ENCODE data around the gene CACHD1. TPM values are rescaled to one million over a fixed set of nuclear protein-coding genes. Genes with fewer than 3 reads are reported as not detected.

The CACHD1 gene
- total and polyA plus RNA-seq, 9 of the 15 experiments (the other 6 are each of a cell fraction or from before 2014, with no cell fraction given), result 0.07 TPM; not detected in 8

GRCh38 chr1:64705591-64705990, 235.7 kb downstream of the CACHD1 start (continued):
- TF ChIP-seq DEAF1 (CRISPR knock-in tag; IDR thresholded peaks at IDR 0.05) (no peak), SUPT5H (IDR thresholded peaks at IDR 0.05) (no peak), NCOA1 (IDR thresholded peaks at IDR 0.05; ENCODE audit: low read depth) (no peak)
- TF ChIP-seq, protein P1, sequence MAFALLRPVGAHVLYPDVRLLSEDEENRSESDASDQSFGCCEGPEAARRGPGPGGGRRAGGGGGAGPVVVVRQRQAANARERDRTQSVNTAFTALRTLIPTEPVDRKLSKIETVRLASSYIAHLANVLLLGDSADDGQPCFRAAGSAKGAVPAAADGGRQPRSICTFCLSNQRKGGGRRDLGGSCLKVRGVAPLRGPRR (CRISPR knock-in tag; IDR thresholded peaks at IDR 0.05), result no peak

DNA sequence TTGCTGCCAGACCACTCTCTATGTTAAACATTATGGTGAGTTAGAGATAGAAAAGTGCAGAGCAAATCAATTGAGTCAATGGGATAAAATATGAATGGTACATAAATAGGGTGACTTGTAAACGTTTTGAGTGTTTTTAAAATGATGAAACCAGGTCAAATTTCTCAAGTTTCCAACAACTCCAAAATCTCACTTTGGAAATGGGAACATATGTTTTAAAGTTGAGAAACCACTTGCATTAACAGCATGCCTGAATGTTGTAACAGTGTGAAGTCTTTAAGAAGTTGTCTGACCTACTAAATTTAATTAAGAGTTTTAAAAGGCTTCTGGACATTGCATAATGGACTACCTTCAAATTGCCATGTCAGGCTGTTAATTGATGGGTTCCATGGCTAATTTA, 241.3 kb downstream of the CACHD1 start:
- no TSS peak for BruUV-seq (replicated peaks)
- ChIA-PET CTCF (ENCODE audit: low intra/inter-chr PET ratio) (no interaction called here), POLR2A (no interaction called here)
- no peak overlapping the region for H3K27ac ChIP-seq (ENCODE audit: extremely low read depth, low read depth, low read length)
- DNase-seq (ENCODE audit: extremely low read depth in 1 of 4, low spot score in 3 of 4) (no peak), ATAC-seq (no peak), FAIRE-seq (no peak)
- H3K9me3 ChIP-seq (replicated peaks; ENCODE audit: control insufficient read depth, insufficient read depth, low read depth, low read length), result no peaks in the 10 kb centered on the region
- intact Hi-C loops (cut with micrococcal nuclease) (no loop called here), in situ Hi-C loops (cut with MboI) (no loop called here)
- no peaks in the 10 kb centered on the region for H3K79me2 ChIP-seq (ENCODE audit: control insufficient read depth, insufficient read depth, low read length)
- no peak overlapping the region for H3K4me3 ChIP-seq
- H3K36me3 ChIP-seq (ENCODE audit: control insufficient read depth, insufficient read depth, low read length), result no peaks in the 10 kb centered on the region
- H4K20me1 ChIP-seq (replicated peaks; ENCODE audit: control insufficient read depth, insufficient read depth, low read length), result no peaks in the 10 kb centered on the region
- no peaks in the 10 kb centered on the region for H3K4me1 ChIP-seq (replicated peaks in 1 of 2; ENCODE audit: control insufficient read depth in 2 of 2, insufficient read depth in 2 of 2, low read length in 2 of 2)
- H3K9ac ChIP-seq (ENCODE audit: insufficient read depth in 1 of 2, low read depth in 2 of 2, low read length in 2 of 2), result no peak overlapping the region
- peaks cover 0 to 7% of the 10 kb centered on the region in 2 experiments; a peak in 2 of 5 replicates for H3K27me3 ChIP-seq (ENCODE audit: control insufficient read depth in 2 of 2, insufficient read depth in 2 of 2, low read length in 2 of 2)
- H2AFZ ChIP-seq (ENCODE audit: low read depth, low read length), result no peak overlapping the region
- H3K9me1 ChIP-seq (ENCODE audit: control insufficient read depth, insufficient read depth, low read length), result no peaks in the 10 kb centered on the region
- H3K4me2 ChIP-seq (ENCODE audit: insufficient read depth, low read length), result no peak overlapping the region
- 0% methylated on average over 1 of the region's 1 CpG for WGBS (ENCODE audit: insufficient coverage, low coverage, missing lambda C conversion rate)
- TF ChIP-seq SMAD3 (CRISPR knock-in tag; conservative IDR thresholded peaks at IDR 0.05) (no peak), ZBTB33 (CRISPR knock-in tag; IDR thresholded peaks at IDR 0.05) (no peak), RFX7 (CRISPR knock-in tag; IDR thresholded peaks at IDR 0.05) (no peak), HBP1 (CRISPR knock-in tag; IDR thresholded peaks at IDR 0.05) (no peak), ZNF75A (CRISPR knock-in tag; IDR thresholded peaks at IDR 0.05) (no peak), CC2D1A (IDR thresholded peaks at IDR 0.05) (no peak), XRCC3 (IDR thresholded peaks at IDR 0.05) (no peak), PRMT5 (CRISPR knock-in tag; IDR thresholded peaks at IDR 0.05) (no peak), RBM34 (IDR thresholded peaks at IDR 0.05; ENCODE audit: borderline replicate concordance, insufficient read depth, low read length) (no peak)
- TF ChIP-seq, protein P2, sequence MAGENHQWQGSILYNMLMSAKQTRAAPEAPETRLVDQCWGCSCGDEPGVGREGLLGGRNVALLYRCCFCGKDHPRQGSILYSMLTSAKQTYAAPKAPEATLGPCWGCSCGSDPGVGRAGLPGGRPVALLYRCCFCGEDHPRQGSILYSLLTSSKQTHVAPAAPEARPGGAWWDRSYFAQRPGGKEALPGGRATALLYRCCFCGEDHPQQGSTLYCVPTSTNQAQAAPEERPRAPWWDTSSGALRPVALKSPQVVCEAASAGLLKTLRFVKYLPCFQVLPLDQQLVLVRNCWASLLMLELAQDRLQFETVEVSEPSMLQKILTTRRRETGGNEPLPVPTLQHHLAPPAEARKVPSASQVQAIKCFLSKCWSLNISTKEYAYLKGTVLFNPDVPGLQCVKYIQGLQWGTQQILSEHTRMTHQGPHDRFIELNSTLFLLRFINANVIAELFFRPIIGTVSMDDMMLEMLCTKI (IDR thresholded peaks at IDR 0.05; ENCODE audit: partially characterized antibody), result no peak
- TF ChIP-seq, protein P3, sequence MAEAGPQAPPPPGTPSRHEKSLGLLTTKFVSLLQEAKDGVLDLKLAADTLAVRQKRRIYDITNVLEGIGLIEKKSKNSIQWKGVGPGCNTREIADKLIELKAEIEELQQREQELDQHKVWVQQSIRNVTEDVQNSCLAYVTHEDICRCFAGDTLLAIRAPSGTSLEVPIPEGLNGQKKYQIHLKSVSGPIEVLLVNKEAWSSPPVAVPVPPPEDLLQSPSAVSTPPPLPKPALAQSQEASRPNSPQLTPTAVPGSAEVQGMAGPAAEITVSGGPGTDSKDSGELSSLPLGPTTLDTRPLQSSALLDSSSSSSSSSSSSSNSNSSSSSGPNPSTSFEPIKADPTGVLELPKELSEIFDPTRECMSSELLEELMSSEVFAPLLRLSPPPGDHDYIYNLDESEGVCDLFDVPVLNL (CRISPR knock-in tag; IDR thresholded peaks at IDR 0.05; ENCODE audit: low read depth), result no peak

Measured in K562 (cell line).